GM12878 (cell line): Measurements from ENCODE around the gene ZNF780A. TPM values are rescaled to one million over a fixed set of nuclear protein-coding genes. Genes with fewer than 3 reads are reported as not detected.
A peak's percentile ranks its signal among the peaks of the same experiment; 100 is the strongest.

Source experiments
- ATAC-seq: fragments of 200-7000 bp; cut with Tn5 transposase; 3 replicates; pipeline ENCODE4 v1.9.1; 2020; ENCODE audit warnings: mild to moderate bottlenecking, moderate library complexity
- BruUV-seq: library from RNA; stranded (reverse); fragments of 400-500 nt; replicated peaks from 2 replicates; lab custom pipeline; 2021; lab: Mats Ljungman, UMichigan
- CTCF ChIA-PET: fragments of 300-600 bp; sonication (Branson Sonifier 250); formaldehyde crosslinking; extraction: SDS; loops from one replicate; lab custom pipeline; 2021; ENCODE audit warnings: inconsistent platforms; lab: Yijun Ruan, JAX
- POLR2A ChIA-PET: fragments of 350-600 bp; formaldehyde crosslinking; extraction: SDS; loops from one replicate; lab custom pipeline; 2021; ENCODE audit warnings: inconsistent platforms; lab: Charles Lee
- RAD21 ChIA-PET: fragments of 300-600 bp; sonication (Branson Sonifier 250); formaldehyde crosslinking; loops from one replicate; lab custom pipeline; 2023; ENCODE audit warnings: antibody characterized with exemption; ENCODE audit not compliant: unreplicated experiment; lab: Charles Lee
- SMC1A ChIA-PET: fragments of 300-600 bp; sonication (Branson Sonifier 250); formaldehyde crosslinking; loops from one replicate; lab custom pipeline; 2023; ENCODE audit not compliant: unreplicated experiment, uncharacterized antibody; lab: Charles Lee
- DNase-seq: peaks from one replicate; pipeline ENCODE4 v3.0.0-alpha.2; 2011; ENCODE audit warnings: low read depth, low spot score
- FAIRE-seq: peaks from 3 replicates; lab custom pipeline; 2011; peaks lifted over from hg19 to GRCh38; lab: Jason Lieb, UNC
- H2AFZ ChIP-seq: 2 replicates; pipeline ENCODE4 v1.6.0; 2011; ENCODE audit warnings: low read depth, low read length, control low read depth; ENCODE audit not compliant: control insufficient read depth
- H3K27ac ChIP-seq: 2 replicates; pipeline ENCODE4 v1.5.1; 2011; ENCODE audit warnings: control low read depth; ENCODE audit not compliant: control insufficient read depth, insufficient read depth
- H3K27me3 ChIP-seq, 2 experiments: replicated peaks in 1 of 2; 2 replicates each; pipeline versions ENCODE4 v1.6.0 to v1.6.1; 2011; ENCODE audit warnings: low read length in 1 of 2; ENCODE audit not compliant: control insufficient read depth in 2 of 2, insufficient read depth in 2 of 2
- H3K36me3 ChIP-seq, 2 experiments: 2 replicates each; pipeline ENCODE4 v1.5.1; 2011; ENCODE audit warnings: low read length in 1 of 2; ENCODE audit not compliant: control insufficient read depth in 2 of 2, insufficient read depth in 2 of 2
- H3K4me1 ChIP-seq: 2 replicates; pipeline ENCODE4 v1.6.1; 2011; ENCODE audit warnings: mild to moderate bottlenecking, low read length, moderate library complexity, mixed read lengths; ENCODE audit not compliant: control insufficient read depth, insufficient read depth
- H3K4me2 ChIP-seq: 2 replicates; pipeline ENCODE4 v1.6.0; 2011; ENCODE audit warnings: control low read depth; ENCODE audit not compliant: control insufficient read depth, insufficient read depth
- H3K4me3 ChIP-seq: fragments of 200-600 bp; sonication (generic); 2 replicates; pipeline ENCODE4 v1.5.1; 2016
- H3K79me2 ChIP-seq: 2 replicates; pipeline ENCODE4 v1.6.0; 2011; ENCODE audit warnings: low read length; ENCODE audit not compliant: control insufficient read depth, insufficient read depth
- H3K9ac ChIP-seq: 2 replicates; pipeline ENCODE4 v1.8.0; 2011; ENCODE audit warnings: low read length, control low read depth, mixed read lengths; ENCODE audit not compliant: control insufficient read depth, insufficient read depth
- H3K9me3 ChIP-seq: replicated peaks from 3 replicates; pipeline ENCODE4 v1.5.1; 2011; ENCODE audit warnings: mild to moderate bottlenecking, low read length; ENCODE audit not compliant: control insufficient read depth, insufficient read depth
- H4K20me1 ChIP-seq: 2 replicates; pipeline ENCODE4 v1.6.0; 2011; ENCODE audit not compliant: control insufficient read depth, insufficient read depth
- BHLHE40 ChIP-seq, 2 experiments: fragments of 450-650 bp in 1 of 2; IDR thresholded peaks; 2 replicates each; pipeline ENCODE4 v1.6.1; 2011 to 2017; ENCODE audit warnings: low read depth in 2 of 2, borderline replicate concordance in 1 of 2, improper control_type of control experiment in 1 of 2, low read length in 1 of 2, mild to moderate bottlenecking in 1 of 2
- DPF2 ChIP-seq: fragments of 450-650 bp; IDR thresholded peaks from 2 replicates; pipeline ENCODE4 v1.6.1; 2017; ENCODE audit warnings: mild to moderate bottlenecking
- HDAC2 ChIP-seq: fragments of 200-600 bp; sonication (generic); IDR thresholded peaks from 2 replicates; pipeline ENCODE4 v1.6.1; 2017
- KAT2A ChIP-seq: conservative IDR thresholded peaks from 2 replicates; pipeline ENCODE4 v1.6.1; 2011; ENCODE audit warnings: low read depth, low read length; ENCODE audit not compliant: control insufficient read depth
- MYC ChIP-seq: IDR thresholded peaks from 2 replicates; pipeline ENCODE4 v1.6.1; 2011; ENCODE audit warnings: mild to moderate bottlenecking, low read length, moderate library complexity, inconsistent platforms; ENCODE audit not compliant: insufficient read depth, insufficient replicate concordance, insufficient read length, severe bottlenecking
- NFXL1 ChIP-seq: fragments of 450-650 bp; IDR thresholded peaks from 2 replicates; pipeline ENCODE4 v1.6.1; 2017; ENCODE audit warnings: antibody characterized with exemption, mild to moderate bottlenecking, borderline replicate concordance
- NFYB ChIP-seq: IDR thresholded peaks from 2 replicates; pipeline ENCODE4 v1.6.1; 2011; ENCODE audit warnings: low read depth, mild to moderate bottlenecking, low read length, improper control_type of control experiment, moderate library complexity; ENCODE audit not compliant: insufficient read depth
- RELA ChIP-seq: fragments of 450-650 bp; IDR thresholded peaks from 2 replicates; pipeline ENCODE4 v1.8.0; 2014; ENCODE audit warnings: borderline replicate concordance; ENCODE audit not compliant: partially characterized antibody
- SREBF2 ChIP-seq: IDR thresholded peaks from 2 replicates; pipeline ENCODE4 v1.6.1; 2012; ENCODE audit warnings: mild to moderate bottlenecking, low read length
- YBX1 ChIP-seq: fragments of 450-650 bp; IDR thresholded peaks from 2 replicates; pipeline ENCODE4 v1.6.1; 2016; ENCODE audit warnings: antibody characterized with exemption
- YY1 ChIP-seq: IDR thresholded peaks from 2 replicates; pipeline ENCODE4 v1.6.1; 2011; ENCODE audit warnings: low read depth, mild to moderate bottlenecking, low read length
- ZNF24 ChIP-seq: fragments of 450-650 bp; IDR thresholded peaks from 2 replicates; pipeline ENCODE4 v1.6.1; 2017; ENCODE audit warnings: antibody characterized with exemption, mild to moderate bottlenecking
- WGBS: methylation state at CpG from one replicate; pipeline ENCODE4 v1.1.6; 2016; ENCODE audit warnings: low lambda C conversion rate; ENCODE audit not compliant: insufficient replicate concordance, insufficient coverage; ENCODE audit errors: missing lambda C conversion rate; 5-methylcytosine and 5-hydroxymethylcytosine counted together
- in situ Hi-C: fragments of 300-500 bp; cut with MboI; formaldehyde crosslinking; loops from 9 replicates; pipeline ENCODE4 v1.14.3; 2018; ENCODE audit warnings: mixed read lengths
- intact Hi-C: fragments of 100-400 bp; cut with micrococcal nuclease; formaldehyde crosslinking; loops from one replicate; pipeline ENCODE4 v1.14.2; 2022; ENCODE audit not compliant: unreplicated experiment
- polyA plus RNA-seq, 11 experiments: library from polyadenylated mRNA; depleted of rRNA in 4 of 11; unstranded in 6 of 11; stranded (reverse) in 5 of 11; fragments of >200 nt; fragmentation: Nextera tagmentation in 4 of 11; fragmentation: Illumina TruSeq in 1 of 11; extraction: Ambion mirVana in 4 of 11; extraction: Trizol in 1 of 11; gene quantifications; 1 replicate in 1 of 11; 2 replicates in 10 of 11; pipeline versions ENCODE4 v1.2.1 to v1.2.3, GENCODE V29; 2011 to 2016; ENCODE audit warnings: inconsistent platforms in 2 of 11, missing spikeins in 2 of 11, low read depth in 1 of 11
- total RNA-seq, 4 experiments: library from RNA; depleted of rRNA in 3 of 4; stranded (reverse); fragments of >200 nt in 3 of 4; fragmentation: Illumina TruSeq in 1 of 4; extraction: Trizol in 1 of 4; gene quantifications; 2 replicates each; pipeline versions ENCODE4 v1.2.1 to v1.2.3, GENCODE V29; 2013 to 2021
- TF ChIP-seq, protein P1 (sequence below): fragments of 450-650 bp; IDR thresholded peaks from 2 replicates; pipeline ENCODE4 v1.6.1; 2016; ENCODE audit warnings: mild to moderate bottlenecking, moderate library complexity, borderline replicate concordance
- TF ChIP-seq, protein P2 (sequence below): fragments of 150-350 bp; IDR thresholded peaks from 2 replicates; pipeline ENCODE4 v1.6.1; 2016; ENCODE audit warnings: low read depth, low read length
- TF ChIP-seq, protein P3 (sequence below): fragments of 450-650 bp; IDR thresholded peaks from 2 replicates; pipeline ENCODE4 v1.6.1; 2017; ENCODE audit warnings: mild to moderate bottlenecking, low read depth, inconsistent platforms; ENCODE audit not compliant: poor library complexity, severe bottlenecking

The ZNF780A gene
- total and polyA plus RNA-seq, 10 of the 15 experiments (the other 5 are each of a cell fraction or from before 2014, with no cell fraction given), result 10.9 to 27.6 (median 17.6) TPM

DNA sequence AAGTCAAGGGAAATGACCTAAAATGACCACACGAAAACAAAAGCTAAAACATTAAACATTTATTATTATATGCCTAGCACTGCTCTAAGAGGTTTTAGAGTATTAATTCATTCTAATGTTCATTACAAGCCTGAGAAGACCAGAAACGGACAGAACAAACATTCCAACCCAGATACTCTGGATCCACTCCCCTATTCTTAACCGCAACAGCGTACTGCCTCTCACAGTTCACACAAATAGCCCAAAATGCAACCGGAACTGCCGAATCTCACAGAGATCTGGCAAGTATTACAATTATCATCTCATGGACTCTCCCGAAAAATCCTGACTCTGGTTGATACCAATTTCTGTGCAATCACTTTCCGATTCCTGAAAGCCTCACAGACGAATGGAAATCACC, 36.1 kb downstream of the ZNF780A start:
- ChIA-PET POLR2A (interaction anchor here (0.6 kb wide), 2 partner anchors 11 to 29 kb away, joined by 3 to 6 read pairs; no protein-coding TSS in a partner anchor), CTCF (interaction anchor here (1.5 kb wide), 1 partner anchor 54 kb away, joined by 4 read pairs; no protein-coding TSS in a partner anchor), RAD21 (interaction anchor here (1.0 kb wide), 1 partner anchor 58 kb away, joined by 3 read pairs; the partner anchor contains the start of gene ZNF546), SMC1A (interaction anchor here (0.9 to 1.4 kb wide), 2 partner anchors 53 to 85 kb away, joined by 3 read pairs; no protein-coding TSS in a partner anchor)
- Histone ChIP-seq H3K27me3 (no peaks in the 10 kb centered on the region), H3K36me3 (no peaks in the 10 kb centered on the region; a peak in 2 of 4 replicates), H3K4me2 (peak overlapping the region; percentile 70), H2AFZ (no peak overlapping the region), H3K4me3 (peak overlapping the region; percentile 72), H3K9me3 (peaks cover 14% of the 10 kb centered on the region), H3K9ac (no peak overlapping the region), H3K4me1 (no peaks in the 10 kb centered on the region; the same call in 1 of the 2 replicates), H4K20me1 (no peaks in the 10 kb centered on the region), H3K79me2 (peaks cover 20% of the 10 kb centered on the region), H3K27ac (no peak overlapping the region)
- DNase-seq (no peak), ATAC-seq (no peak), FAIRE-seq (no peak)
- no TSS peak for BruUV-seq
- in situ Hi-C loops (no loop called here), intact Hi-C loops (no loop called here)
- 97% methylated on average over 9 of the region's 9 CpGs for WGBS
- no peak for TF ChIP-seq SREBF2
- TF ChIP-seq, protein P1, sequence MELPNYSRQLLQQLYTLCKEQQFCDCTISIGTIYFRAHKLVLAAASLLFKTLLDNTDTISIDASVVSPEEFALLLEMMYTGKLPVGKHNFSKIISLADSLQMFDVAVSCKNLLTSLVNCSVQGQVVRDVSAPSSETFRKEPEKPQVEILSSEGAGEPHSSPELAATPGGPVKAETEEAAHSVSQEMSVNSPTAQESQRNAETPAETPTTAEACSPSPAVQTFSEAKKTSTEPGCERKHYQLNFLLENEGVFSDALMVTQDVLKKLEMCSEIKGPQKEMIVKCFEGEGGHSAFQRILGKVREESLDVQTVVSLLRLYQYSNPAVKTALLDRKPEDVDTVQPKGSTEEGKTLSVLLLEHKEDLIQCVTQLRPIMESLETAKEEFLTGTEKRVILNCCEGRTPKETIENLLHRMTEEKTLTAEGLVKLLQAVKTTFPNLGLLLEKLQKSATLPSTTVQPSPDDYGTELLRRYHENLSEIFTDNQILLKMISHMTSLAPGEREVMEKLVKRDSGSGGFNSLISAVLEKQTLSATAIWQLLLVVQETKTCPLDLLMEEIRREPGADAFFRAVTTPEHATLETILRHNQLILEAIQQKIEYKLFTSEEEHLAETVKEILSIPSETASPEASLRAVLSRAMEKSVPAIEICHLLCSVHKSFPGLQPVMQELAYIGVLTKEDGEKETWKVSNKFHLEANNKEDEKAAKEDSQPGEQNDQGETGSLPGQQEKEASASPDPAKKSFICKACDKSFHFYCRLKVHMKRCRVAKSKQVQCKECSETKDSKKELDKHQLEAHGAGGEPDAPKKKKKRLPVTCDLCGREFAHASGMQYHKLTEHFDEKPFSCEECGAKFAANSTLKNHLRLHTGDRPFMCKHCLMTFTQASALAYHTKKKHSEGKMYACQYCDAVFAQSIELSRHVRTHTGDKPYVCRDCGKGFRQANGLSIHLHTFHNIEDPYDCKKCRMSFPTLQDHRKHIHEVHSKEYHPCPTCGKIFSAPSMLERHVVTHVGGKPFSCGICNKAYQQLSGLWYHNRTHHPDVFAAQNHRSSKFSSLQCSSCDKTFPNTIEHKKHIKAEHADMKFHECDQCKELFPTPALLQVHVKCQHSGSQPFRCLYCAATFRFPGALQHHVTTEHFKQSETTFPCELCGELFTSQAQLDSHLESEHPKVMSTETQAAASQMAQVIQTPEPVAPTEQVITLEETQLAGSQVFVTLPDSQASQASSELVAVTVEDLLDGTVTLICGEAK, result no peak
- no peak for TF ChIP-seq YBX1
- TF ChIP-seq KAT2A, result no peak
- no peak for TF ChIP-seq YY1
- TF ChIP-seq NFXL1, result no peak
- TF ChIP-seq NFYB, result no peak
- TF ChIP-seq DPF2, result no peak
- no peak for TF ChIP-seq HDAC2
- TF ChIP-seq, protein P2, sequence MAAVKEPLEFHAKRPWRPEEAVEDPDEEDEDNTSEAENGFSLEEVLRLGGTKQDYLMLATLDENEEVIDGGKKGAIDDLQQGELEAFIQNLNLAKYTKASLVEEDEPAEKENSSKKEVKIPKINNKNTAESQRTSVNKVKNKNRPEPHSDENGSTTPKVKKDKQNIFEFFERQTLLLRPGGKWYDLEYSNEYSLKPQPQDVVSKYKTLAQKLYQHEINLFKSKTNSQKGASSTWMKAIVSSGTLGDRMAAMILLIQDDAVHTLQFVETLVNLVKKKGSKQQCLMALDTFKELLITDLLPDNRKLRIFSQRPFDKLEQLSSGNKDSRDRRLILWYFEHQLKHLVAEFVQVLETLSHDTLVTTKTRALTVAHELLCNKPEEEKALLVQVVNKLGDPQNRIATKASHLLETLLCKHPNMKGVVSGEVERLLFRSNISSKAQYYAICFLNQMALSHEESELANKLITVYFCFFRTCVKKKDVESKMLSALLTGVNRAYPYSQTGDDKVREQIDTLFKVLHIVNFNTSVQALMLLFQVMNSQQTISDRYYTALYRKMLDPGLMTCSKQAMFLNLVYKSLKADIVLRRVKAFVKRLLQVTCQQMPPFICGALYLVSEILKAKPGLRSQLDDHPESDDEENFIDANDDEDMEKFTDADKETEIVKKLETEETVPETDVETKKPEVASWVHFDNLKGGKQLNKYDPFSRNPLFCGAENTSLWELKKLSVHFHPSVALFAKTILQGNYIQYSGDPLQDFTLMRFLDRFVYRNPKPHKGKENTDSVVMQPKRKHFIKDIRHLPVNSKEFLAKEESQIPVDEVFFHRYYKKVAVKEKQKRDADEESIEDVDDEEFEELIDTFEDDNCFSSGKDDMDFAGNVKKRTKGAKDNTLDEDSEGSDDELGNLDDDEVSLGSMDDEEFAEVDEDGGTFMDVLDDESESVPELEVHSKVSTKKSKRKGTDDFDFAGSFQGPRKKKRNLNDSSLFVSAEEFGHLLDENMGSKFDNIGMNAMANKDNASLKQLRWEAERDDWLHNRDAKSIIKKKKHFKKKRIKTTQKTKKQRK, result no peak
- no peak for TF ChIP-seq MYC
- TF ChIP-seq, protein P3, sequence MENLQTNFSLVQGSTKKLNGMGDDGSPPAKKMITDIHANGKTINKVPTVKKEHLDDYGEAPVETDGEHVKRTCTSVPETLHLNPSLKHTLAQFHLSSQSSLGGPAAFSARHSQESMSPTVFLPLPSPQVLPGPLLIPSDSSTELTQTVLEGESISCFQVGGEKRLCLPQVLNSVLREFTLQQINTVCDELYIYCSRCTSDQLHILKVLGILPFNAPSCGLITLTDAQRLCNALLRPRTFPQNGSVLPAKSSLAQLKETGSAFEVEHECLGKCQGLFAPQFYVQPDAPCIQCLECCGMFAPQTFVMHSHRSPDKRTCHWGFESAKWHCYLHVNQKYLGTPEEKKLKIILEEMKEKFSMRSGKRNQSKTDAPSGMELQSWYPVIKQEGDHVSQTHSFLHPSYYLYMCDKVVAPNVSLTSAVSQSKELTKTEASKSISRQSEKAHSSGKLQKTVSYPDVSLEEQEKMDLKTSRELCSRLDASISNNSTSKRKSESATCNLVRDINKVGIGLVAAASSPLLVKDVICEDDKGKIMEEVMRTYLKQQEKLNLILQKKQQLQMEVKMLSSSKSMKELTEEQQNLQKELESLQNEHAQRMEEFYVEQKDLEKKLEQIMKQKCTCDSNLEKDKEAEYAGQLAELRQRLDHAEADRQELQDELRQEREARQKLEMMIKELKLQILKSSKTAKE, result no peak
- TF ChIP-seq ZNF24, result no peak
- TF ChIP-seq RELA, result no peak
- no peak for TF ChIP-seq BHLHE40 (IDR thresholded peaks at IDR 0.05; ENCODE audit: borderline replicate concordance in 1 of 2, low read depth in 2 of 2, low read length in 1 of 2)
